Neural crest cell (in vitro differentiated cells): ENCODE data around the gene RAB3IL1. TPM values are rescaled to one million over a fixed set of nuclear protein-coding genes. Genes with fewer than 3 reads are reported as not detected.

Source experiments
- DNase-seq: peaks from one replicate; pipeline ENCODE4 v3.0.0; 2021; ENCODE audit warnings: low read depth, mixed read lengths, low spot score
- H3K27ac Mint-ChIP-seq: one replicate; pipeline ENCODE4 v1.8.0; 2021; ENCODE audit warnings: mild to moderate bottlenecking, mixed read lengths; ENCODE audit not compliant: unreplicated experiment
- H3K27me3 Mint-ChIP-seq: 2 replicates; pipeline ENCODE4 v1.8.0; 2021; ENCODE audit warnings: low read depth, mild to moderate bottlenecking, mixed read lengths
- H3K36me3 Mint-ChIP-seq: 2 replicates; pipeline ENCODE4 v1.8.0; 2021; ENCODE audit warnings: low read depth, mild to moderate bottlenecking, mixed read lengths
- H3K4me1 Mint-ChIP-seq: 2 replicates; pipeline ENCODE4 v1.8.0; 2021; ENCODE audit warnings: mixed read lengths
- H3K4me3 Mint-ChIP-seq: one replicate; pipeline ENCODE4 v1.8.0; 2021; ENCODE audit warnings: mild to moderate bottlenecking, mixed read lengths
- H3K9me3 Mint-ChIP-seq: 2 replicates; pipeline ENCODE4 v1.8.0; 2021; ENCODE audit warnings: mixed read lengths
- CTCF ChIP-seq: fragments of 200-600 bp; sonication (generic); conservative IDR thresholded peaks from 2 replicates; pipeline ENCODE4 v1.5.0; 2021; ENCODE audit warnings: antibody characterized with exemption, mild to moderate bottlenecking
- total RNA-seq: library from RNA; stranded (reverse); gene quantifications from 2 replicates; pipeline ENCODE4 v1.2.1, GENCODE V29; 2021

The RAB3IL1 gene
- total RNA-seq, 1 donor from 2014 or later = 3.4 TPM

DNA sequence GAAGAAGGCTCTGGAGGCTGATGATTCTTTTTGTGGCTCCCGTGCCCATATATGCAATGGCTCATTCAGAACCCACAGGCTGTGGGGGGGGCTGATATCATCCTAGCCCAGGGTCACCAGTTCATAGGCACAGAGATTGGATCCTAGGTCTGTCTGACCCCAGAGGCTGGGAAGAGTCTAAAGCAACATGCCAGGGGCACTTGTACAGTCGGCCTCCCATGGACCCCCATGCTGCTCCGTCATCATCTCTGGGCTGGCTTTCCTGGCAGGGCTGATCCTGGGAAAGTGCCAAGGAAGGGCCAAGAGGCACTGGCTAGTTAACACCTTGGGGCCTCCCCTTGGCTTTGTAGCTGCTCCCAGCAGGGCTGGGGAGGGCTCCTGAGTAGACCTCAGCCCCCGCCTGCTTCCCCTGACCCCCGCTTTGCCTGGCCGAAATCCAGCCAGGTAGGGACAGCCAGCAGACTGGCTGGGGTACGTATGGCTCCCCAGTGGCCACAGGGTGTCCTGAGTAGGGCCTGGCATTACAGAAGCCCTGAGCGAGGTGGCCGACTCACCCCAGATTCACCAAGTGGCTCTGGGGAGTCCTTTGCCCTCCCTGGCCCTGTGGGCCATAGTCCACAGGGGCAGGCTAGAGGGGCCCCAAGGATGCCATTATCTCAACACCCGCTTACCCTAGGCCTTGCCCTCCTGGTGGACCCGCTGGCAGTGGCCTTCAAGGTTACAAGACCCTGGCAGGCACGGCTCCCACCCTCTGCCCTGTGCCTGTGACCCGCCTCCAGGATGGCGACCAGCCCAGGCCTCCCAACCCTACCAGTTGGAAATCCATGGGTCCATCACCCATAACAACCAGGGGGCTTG, 48.6 kb downstream of the RAB3IL1 start:
- H3K4me3 Mint-ChIP-seq = peak overlapping the region; percentile 87
- no peak for DNase-seq
- no peaks in the 10 kb centered on the region for H3K9me3 Mint-ChIP-seq
- H3K4me1 Mint-ChIP-seq = peaks cover 27% of the 10 kb centered on the region
- peaks cover 13% of the 10 kb centered on the region for H3K36me3 Mint-ChIP-seq
- no peak for TF ChIP-seq CTCF
- H3K27me3 Mint-ChIP-seq = peaks cover 33% of the 10 kb centered on the region
- no peak overlapping the region for H3K27ac Mint-ChIP-seq

GRCh38 chr11:61866958-61867343, 50.4 kb downstream of the RAB3IL1 start:
- peaks cover 27% of the 10 kb centered on the region for H3K4me1 Mint-ChIP-seq
- TF ChIP-seq CTCF = no peak
- peak overlapping the region; percentile 12 for H3K27ac Mint-ChIP-seq
- no peak for DNase-seq
- H3K9me3 Mint-ChIP-seq = no peaks in the 10 kb centered on the region
- H3K27me3 Mint-ChIP-seq = peaks cover 28% of the 10 kb centered on the region
- H3K4me3 Mint-ChIP-seq = peak overlapping the region; percentile 61
- H3K36me3 Mint-ChIP-seq = peaks cover 13% of the 10 kb centered on the region

DNA sequence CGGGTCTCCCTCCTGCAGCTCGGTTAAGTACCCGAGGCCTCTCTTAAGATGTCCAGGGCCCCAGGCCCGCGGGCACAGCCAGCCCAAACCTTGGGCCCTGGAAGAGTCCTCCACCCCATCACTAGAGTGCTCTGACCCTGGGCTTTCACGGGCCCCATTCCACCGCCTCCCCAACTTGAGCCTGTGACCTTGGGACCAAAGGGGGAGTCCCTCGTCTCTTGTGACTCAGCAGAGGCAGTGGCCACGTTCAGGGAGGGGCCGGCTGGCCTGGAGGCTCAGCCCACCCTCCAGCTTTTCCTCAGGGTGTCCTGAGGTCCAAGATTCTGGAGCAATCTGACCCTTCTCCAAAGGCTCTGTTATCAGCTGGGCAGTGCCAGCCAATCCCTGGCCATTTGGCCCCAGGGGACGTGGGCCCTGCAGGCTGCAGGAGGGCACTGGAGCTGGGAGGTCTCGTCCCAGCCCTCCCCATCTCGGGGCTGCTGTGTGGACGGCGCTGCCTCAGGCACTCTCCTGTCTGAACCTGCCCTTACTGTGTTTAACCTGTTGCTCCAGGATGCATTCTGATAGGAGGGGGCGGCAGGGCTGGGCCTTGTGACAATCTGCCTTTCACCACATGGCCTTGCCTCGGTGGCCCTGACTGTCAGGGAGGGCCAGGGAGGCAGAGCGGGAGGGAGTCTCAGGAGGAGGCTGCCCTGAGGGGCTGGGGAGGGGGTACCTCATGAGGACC, 51.0 kb downstream of the RAB3IL1 start:
- H3K27me3 Mint-ChIP-seq = peaks cover 26% of the 10 kb centered on the region
- TF ChIP-seq CTCF = no peak
- no peaks in the 10 kb centered on the region for H3K9me3 Mint-ChIP-seq
- peaks cover 18% of the 10 kb centered on the region for H3K36me3 Mint-ChIP-seq
- no peak overlapping the region for H3K27ac Mint-ChIP-seq
- H3K4me1 Mint-ChIP-seq = peaks cover 26% of the 10 kb centered on the region
- peak overlapping the region; percentile 78 for H3K4me3 Mint-ChIP-seq
- DNase-seq = no peak

- Mint-ChIP-seq H3K27ac (peak overlapping the region; percentile 86), H3K4me1 (peaks cover 13% of the 10 kb centered on the region), H3K9me3 (no peaks in the 10 kb centered on the region), H3K36me3 (peaks cover 23% of the 10 kb centered on the region), H3K27me3 (peaks cover 16% of the 10 kb centered on the region), H3K4me3 (peak overlapping the region; percentile 78)
- no peak for DNase-seq
- no peak for TF ChIP-seq CTCF
Observed at GRCh38 chr11:61864814-61865775, 52.3 kb downstream of the RAB3IL1 start.

GRCh38 chr11:61863548-61864081, 53.8 kb downstream of the RAB3IL1 start:
- H3K27me3 Mint-ChIP-seq = peaks cover 8% of the 10 kb centered on the region
- no peak overlapping the region for H3K4me3 Mint-ChIP-seq
- peaks cover 29% of the 10 kb centered on the region for H3K36me3 Mint-ChIP-seq
- peaks cover 5% of the 10 kb centered on the region for H3K4me1 Mint-ChIP-seq
- DNase-seq = no peak
- H3K9me3 Mint-ChIP-seq = no peaks in the 10 kb centered on the region
- TF ChIP-seq CTCF = no peak
- no peak overlapping the region for H3K27ac Mint-ChIP-seq
